OCI-LY1 (cell line): ENCODE measurements around the gene EPB41L1.

Source experiments
- CTCF ChIP-seq: fragments of 200-600 bp; sonication (generic), shearing (Covaris generic); IDR thresholded peaks from 2 replicates; pipeline ENCODE4 v1.5.1; 2017; ENCODE audit warnings: mild to moderate bottlenecking, antibody characterized with exemption, low read length, moderate library complexity, mixed read lengths
- EZH2 ChIP-seq: fragments of 200-600 bp; sonication (generic), shearing (Covaris generic); IDR thresholded peaks from 2 replicates; pipeline ENCODE4 v1.8.0; 2017; ENCODE audit warnings: borderline replicate concordance, mixed run types, mild to moderate bottlenecking, antibody characterized with exemption, low read length, moderate library complexity, mixed read lengths

GRCh38 chr20:36262440-36262839 lies 107.9 kb downstream of the EPB41L1 start:
- TF ChIP-seq CTCF (no peak), EZH2 (no peak)
